Right lung (tissue), 5 donors: ENCODE results near the gene SCARF2. TPM values are rescaled to one million over a fixed set of nuclear protein-coding genes. Genes with fewer than 3 reads are reported as not detected.
"Not testable (repeated sequence)": the region's sequence is repeated elsewhere in the genome, so short reads cannot be mapped to it uniquely, and the experiment has no call there.

ENCODE experiments used
- DNase-seq, 2 donors: peaks; one replicate each; pipeline ENCODE4 v3.0.0-alpha.2; 2013
- polyA plus RNA-seq, 5 donors: library from polyadenylated mRNA; unstranded; fragments of 120-200 nt; gene quantifications; one replicate each; pipeline versions ENCODE4 v1.2.1 to v1.2.3, GENCODE V29; 2013; ENCODE audit warnings: inconsistent platforms in 1 of 5, low replicate concordance in 1 of 5; ENCODE audit not compliant: insufficient read length in 5 of 5, insufficient read depth in 1 of 5

The SCARF2 gene
- polyA plus RNA-seq, 5 donors = 15.1 to 39.6 (median 23.5) TPM

DNA sequence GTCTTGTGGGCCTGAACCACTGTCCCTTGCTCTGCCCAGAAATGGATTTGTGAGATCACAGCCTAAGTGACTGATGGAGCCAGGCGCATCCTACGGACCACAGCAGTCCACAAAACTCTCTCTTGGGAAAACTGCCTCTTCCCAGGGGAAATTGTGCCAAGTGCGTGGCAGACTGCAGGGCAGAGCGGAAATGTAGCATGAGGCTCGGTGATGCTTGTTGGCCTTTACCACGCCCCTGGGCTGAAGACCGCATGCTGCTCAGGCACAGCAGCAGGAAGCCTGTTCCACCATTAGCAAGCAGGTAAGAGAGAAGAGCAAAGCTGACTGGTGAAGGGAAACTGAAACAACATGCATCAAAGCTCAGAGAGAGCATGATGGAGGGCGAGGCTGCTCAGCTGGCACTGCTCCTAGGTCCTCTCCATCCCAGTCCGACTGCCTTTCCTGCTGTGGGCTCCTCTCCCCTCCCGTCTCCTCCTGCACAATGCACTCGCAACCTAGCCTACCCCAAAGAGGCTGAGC is 26.5 kb upstream of the SCARF2 start:
- no peak for DNase-seq

DNA sequence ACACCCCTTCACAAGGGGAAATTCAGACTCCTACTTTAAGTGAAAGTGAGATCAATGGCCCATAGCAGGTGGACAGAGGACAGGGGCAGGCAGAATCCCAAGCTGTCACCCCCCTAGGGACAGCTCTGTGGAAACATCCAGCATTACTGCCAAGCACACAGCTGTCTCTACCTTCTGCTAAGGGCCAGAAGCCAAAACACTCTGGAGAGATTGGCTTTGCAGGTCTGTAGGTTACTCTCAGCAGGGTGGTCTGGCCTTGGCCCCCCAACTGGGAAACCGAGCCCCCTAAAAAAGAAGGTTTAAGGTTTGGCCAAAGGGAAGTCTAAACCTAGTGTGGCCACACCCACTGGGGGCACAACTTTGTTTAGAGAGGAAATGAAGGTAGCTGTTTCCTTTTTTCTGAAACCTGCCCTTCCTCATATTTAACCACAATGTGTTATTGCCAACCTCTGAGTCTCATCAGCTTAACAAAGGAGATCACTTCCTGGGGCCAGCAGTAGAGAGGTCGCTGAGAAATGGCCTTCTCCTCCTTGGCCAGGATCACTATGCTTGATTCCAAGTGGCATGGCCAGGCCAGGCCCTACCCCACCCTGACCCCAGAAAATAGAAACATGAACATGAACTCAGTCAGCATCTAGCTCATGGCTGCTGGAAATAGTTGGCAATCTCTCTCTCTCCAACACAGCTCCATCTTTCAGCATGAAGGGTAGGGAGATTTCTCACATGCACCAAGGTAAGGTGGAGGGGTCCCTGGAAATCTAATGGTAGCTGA is 25.9 kb upstream of the SCARF2 start:
- DNase-seq = no peak

DNA sequence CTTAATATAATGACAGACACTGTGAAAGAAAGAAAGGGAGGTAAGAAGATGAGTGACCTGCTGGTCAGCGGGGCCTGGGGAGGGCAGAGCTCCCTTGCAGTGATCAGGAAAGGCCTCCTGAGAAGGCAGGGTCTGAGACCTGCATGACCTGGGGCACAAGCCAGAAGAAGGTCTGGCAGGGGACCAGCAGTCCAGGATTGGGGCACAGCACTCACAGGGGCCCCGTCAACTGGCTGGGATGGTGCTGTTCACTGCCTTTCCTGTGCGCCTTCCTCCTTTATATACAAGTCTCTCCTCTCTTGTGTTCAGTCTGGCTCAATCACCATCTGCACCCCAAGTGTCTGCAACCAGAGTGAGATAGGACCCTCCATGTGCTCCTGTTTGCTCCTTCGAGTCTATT is 22.2 kb upstream of the SCARF2 start:
- DNase-seq = no peak

- DNase-seq = no peak
Observed at GRCh38 chr22:20459152-20459542, 21.5 kb upstream of the SCARF2 start.

DNA sequence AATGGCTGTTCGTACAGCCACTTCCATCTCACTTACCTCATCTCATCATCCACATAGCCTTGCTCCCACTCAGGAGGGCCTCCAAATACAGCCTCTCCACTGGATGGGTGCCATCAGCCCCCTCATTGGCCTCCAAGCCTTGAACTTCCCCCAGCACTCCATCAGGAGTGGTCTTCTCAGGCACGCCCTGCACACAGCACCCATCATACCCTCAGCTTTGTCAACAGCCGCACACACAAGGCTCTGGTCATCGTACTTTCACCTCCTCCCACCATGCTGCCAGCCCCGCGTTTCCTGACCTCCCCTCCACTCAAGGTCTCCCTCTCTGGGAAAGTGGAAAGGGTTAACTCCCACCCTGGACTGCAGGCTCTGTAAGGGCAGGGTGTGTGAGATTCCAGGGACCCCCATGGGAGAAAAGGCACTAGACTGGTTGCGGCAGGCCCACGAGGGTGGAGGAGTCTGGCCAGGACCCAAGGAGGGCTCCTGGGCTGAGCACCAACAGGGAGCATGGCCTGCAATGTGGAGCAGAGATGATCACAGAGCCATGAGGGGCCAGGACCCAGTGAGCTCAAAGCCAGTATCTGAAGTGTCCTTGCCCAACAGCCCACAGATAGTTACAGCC is 21.0 kb upstream of the SCARF2 start:
- no peak for DNase-seq

- no peak for DNase-seq
Observed at GRCh38 chr22:20457506-20458240, 20.0 kb upstream of the SCARF2 start.

DNA sequence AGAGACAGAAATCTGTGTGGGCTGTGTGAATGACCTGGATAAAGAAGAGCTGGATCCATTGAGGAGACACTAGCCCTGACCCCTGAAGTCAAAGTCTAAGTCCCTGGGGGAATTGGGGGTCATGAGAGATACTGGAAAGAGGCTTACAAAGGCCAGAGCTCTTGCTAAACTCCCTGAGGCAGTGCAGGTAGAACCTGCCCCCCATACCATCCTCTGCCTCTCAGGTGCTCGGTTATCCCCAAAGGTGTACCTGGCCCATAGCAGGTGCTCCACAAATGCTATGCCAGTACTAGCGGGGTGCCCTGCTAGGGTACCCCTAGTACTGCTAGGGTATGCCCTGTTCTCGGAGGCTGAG is 19.1 kb upstream of the SCARF2 start:
- DNase-seq = no peak

GRCh38 chr22:20456064-20456721 is 18.6 kb upstream of the SCARF2 start:
- DNase-seq = peak; percentile 74 to 79

DNA sequence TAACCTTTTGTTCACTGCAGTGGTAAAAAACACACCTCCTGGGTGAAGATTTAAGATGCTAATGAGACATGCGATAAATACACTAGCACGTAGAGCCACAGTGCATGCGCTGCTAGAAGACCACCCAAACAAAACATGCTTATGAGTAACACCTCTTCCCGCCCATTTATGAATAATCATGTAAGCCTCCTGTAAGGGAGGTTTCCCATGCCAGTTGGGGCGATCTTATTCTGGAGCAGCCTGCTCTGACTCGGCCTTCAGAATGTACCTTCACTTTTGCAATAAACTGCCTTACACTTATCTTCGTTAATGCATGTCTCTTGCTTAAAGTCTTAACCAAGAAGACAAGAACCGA is 18.1 kb upstream of the SCARF2 start:
- no peak for DNase-seq

GRCh38 chr22:20453222-20453621 is 15.6 kb upstream of the SCARF2 start:
- DNase-seq = no peak

DNA sequence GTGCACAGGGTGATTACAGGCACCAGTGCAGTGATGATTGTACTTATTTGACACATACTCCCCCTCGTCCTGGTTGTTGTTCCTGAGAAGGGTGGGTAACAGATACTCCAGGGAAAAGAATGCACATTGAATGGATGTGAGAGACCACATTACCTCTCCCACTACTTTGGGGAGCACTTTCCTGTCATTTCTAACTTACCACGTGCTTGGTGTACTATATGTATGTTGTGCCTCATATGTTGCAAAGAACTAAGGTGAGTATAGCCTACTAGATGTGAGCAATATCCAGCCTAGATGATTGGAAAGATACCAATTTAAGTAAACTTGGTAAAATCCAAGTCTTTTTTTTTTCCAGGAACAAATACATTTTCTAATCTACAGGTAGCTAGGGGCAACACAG is 14.3 kb upstream of the SCARF2 start:
- no peak for DNase-seq

- not testable (repeated sequence) for DNase-seq
Observed at GRCh38 chr22:20451129-20451778, 13.6 kb upstream of the SCARF2 start.

DNA sequence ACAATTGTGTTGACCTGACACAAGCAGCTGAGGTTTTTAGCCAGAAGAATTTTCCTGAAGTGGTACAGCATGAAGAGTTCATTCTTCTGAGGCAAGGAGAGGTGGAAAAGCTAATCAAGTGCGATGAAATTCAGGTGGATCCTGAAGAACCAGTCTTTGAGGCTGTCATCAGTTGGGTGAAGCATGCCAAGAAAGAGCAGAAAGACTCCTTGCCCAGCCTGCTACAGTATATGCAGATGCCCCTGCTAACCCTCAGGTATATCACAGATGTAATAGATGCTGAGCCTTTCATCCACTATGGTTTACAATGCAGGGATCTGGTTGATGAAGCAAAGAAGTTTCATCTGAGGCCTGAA is 12.9 kb upstream of the SCARF2 start:
- DNase-seq = no peak

DNA sequence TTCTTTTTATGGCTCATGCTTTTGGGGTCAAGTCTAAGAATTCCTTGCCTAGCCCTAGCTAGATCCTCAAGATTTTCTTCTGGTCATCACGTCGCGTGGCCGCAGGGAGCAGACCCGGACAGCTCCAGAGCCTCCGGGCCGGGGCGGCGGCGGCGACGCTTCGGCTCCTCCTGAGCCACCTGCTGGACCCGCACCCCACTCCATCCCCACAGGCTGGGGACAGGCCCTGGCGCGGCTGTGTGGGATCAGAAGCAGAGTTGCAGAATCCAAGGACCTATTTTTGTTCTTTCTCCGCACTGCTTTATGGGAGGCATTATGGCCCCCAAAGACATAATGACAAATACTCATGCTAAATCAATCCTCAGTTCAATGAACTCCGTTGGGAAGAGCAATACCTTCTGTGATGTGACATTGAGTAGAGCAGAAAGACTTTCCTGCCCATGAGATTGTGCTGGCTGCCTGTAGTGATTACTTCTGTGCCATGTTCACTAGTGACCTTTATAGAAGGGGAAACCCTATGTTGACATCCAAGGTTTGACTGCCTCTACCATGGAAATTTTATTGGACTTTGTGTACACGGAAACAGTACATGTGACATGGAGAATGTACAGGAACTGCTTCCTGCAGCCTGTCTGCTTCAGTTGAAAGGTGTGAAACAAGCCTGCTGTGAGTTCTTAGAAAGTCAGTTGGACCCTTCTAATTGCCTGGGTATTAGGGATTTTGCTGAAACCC is 12.4 kb upstream of the SCARF2 start:
- no peak for DNase-seq

GRCh38 chr22:20448630-20449029 is 11.0 kb upstream of the SCARF2 start:
- DNase-seq = no peak

- no peak for DNase-seq
Observed at GRCh38 chr22:20446383-20446970, 8.9 kb upstream of the SCARF2 start.

DNA sequence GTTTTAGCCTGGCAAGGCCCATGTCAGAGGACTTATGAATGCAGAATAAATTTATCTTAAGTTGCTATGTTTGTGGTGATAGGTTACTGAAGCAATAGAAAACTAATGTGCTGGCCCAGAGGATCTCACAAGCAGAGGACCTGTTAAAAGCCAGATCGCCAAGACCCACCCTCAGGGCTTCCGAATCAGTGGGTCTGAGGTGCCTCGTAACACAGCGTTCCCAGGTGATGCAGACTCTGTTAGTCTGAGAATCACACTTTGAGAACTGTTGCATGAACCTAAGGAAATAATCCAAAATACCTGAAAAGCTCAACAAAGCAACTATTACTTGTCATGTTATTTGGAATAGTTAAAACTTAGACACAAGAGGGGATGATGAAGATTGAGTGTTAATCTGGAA is 6.7 kb upstream of the SCARF2 start:
- DNase-seq = no peak

DNA sequence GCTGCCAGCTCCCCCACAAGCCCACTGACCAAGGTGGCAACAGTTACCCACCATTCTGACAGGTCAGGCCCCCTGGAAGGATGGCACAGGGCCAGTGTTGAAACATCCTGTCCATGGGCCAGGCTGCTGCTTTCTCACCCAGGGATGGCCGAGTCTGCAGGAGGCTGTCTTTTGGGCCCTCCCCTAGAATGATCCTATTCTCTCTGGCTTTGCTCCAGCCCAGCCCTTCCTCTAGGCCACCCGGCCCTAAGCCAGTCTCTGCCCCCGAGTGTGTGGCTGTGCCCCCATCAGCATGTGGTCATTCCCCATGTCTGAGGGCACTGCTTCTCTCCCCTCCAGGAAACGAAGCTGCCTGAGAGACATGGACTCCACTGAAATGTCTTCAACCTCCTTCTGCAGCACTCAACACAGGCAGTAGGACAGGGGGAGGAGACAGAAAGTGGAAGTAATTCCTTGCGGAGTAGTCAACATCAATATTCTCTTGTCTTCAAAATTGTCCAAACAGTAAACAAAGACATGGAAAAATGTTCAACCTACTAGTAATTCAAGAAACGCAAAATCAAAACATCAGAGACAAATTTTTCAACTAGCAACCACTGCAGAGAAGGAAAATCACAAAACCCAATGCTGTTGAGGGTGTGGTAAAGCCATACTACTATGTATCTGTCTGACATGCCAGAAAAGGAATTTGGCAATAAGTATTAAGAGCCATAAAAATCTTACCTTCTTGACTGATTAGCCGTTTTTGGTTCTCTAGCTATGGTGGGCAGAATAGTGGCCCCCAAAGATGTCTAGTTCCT is 5.1 kb upstream of the SCARF2 start:
- DNase-seq = no peak

GRCh38 chr22:20441631-20442484 is 4.2 kb upstream of the SCARF2 start:
- DNase-seq = no peak
